HEK293 (cell line): ENCODE data around the gene ZNF143.
"Not testable (repeated sequence)": the region's sequence is repeated elsewhere in the genome, so short reads cannot be mapped to it uniquely, and the experiment has no call there.

ENCODE experiments used
- CTCF ChIA-PET: fragments of 350-600 bp; formaldehyde crosslinking; extraction: SDS; loops from one replicate; lab custom pipeline; 2021; ENCODE audit warnings: antibody characterized with exemption; lab: Yijun Ruan, JAX
- POLR2A ChIA-PET: fragments of 300-600 bp; formaldehyde crosslinking; extraction: SDS; loops from one replicate; lab custom pipeline; 2020; ENCODE audit warnings: antibody characterized with exemption, inconsistent platforms; lab: Yijun Ruan, JAX
- H3K27ac ChIP-seq: fragments of 200-500 bp; sonication (Bioruptor generic); 2 replicates; pipeline ENCODE4 v1.5.1; 2014; ENCODE audit warnings: low read depth, low read length, control low read depth, inconsistent platforms; ENCODE audit errors: extremely low read depth
- H3K36me3 ChIP-seq, 2 experiments: fragments of 200-500 bp in 1 of 2; sonication (Bioruptor generic) in 1 of 2; 1 replicate in 1 of 2; 2 replicates in 1 of 2; pipeline ENCODE4 v1.5.1; 2014 to 2017; ENCODE audit warnings: inconsistent platforms in 2 of 2, low read length in 2 of 2; ENCODE audit not compliant: control insufficient read depth in 2 of 2, insufficient read depth in 1 of 2
- H3K4me1 ChIP-seq: fragments of 200-500 bp; sonication (Bioruptor generic); 2 replicates; pipeline ENCODE4 v1.5.1; 2014; ENCODE audit warnings: mild to moderate bottlenecking, low read length, inconsistent platforms; ENCODE audit not compliant: control insufficient read depth, insufficient read depth
- H3K4me3 ChIP-seq: 2 replicates; pipeline ENCODE4 v1.5.1; 2011; ENCODE audit warnings: low read depth, mild to moderate bottlenecking, control low read depth, low read length, moderate library complexity
- H3K9me3 ChIP-seq: fragments of 200-500 bp; sonication (Bioruptor generic); 2 replicates; pipeline ENCODE4 v1.5.1; 2014; ENCODE audit warnings: low read depth, low read length, inconsistent platforms; ENCODE audit not compliant: control insufficient read depth, insufficient read depth
- MZF1 ChIP-seq: fragments of 450-650 bp; formaldehyde crosslinking; IDR thresholded peaks from 2 replicates; pipeline ENCODE4 v1.5.1; 2017; ENCODE audit warnings: missing biosample characterization, missing genetic modification characterization, borderline replicate concordance
- SETDB1 ChIP-seq: IDR thresholded peaks from one replicate; pipeline ENCODE4 v1.6.1; 2017; ENCODE audit warnings: mild to moderate bottlenecking, low read length, moderate library complexity, mixed read lengths; ENCODE audit not compliant: insufficient read length
- YY2 ChIP-seq: fragments of 450-650 bp; formaldehyde crosslinking; IDR thresholded peaks from 2 replicates; pipeline ENCODE4 v1.5.1; 2016; ENCODE audit warnings: missing biosample characterization, missing genetic modification characterization
- ZEB2 ChIP-seq: fragments of 450-650 bp; formaldehyde crosslinking; IDR thresholded peaks from 2 replicates; pipeline ENCODE4 v1.5.1; 2016; ENCODE audit warnings: missing biosample characterization, missing genetic modification characterization
- ZNF133 ChIP-seq: fragments of 450-650 bp; formaldehyde crosslinking; IDR thresholded peaks from 2 replicates; pipeline ENCODE4 v1.5.1; 2016; ENCODE audit warnings: missing biosample characterization, missing genetic modification characterization
- ZNF292 ChIP-seq: fragments of 450-650 bp; formaldehyde crosslinking; IDR thresholded peaks from 2 replicates; pipeline ENCODE4 v1.5.1; 2016; ENCODE audit warnings: low read depth, missing biosample characterization, missing genetic modification characterization, borderline replicate concordance
- ZNF350 ChIP-seq: fragments of 450-650 bp; formaldehyde crosslinking; IDR thresholded peaks from 2 replicates; pipeline ENCODE4 v1.5.0; 2017; ENCODE audit warnings: missing biosample characterization, mild to moderate bottlenecking, missing genetic modification characterization
- ZNF433 ChIP-seq: fragments of 450-650 bp; formaldehyde crosslinking; IDR thresholded peaks from 2 replicates; pipeline ENCODE4 v1.5.1; 2016; ENCODE audit warnings: missing biosample characterization, missing genetic modification characterization, low read depth
- ZNF510 ChIP-seq: fragments of 450-650 bp; formaldehyde crosslinking; IDR thresholded peaks from 2 replicates; pipeline ENCODE4 v1.5.1; 2018; ENCODE audit warnings: mild to moderate bottlenecking, missing genetic modification characterization, missing biosample characterization; ENCODE audit not compliant: insufficient replicate concordance
- ZNF529 ChIP-seq: fragments of 450-650 bp; formaldehyde crosslinking; IDR thresholded peaks from 2 replicates; pipeline ENCODE4 v1.5.1; 2017; ENCODE audit warnings: missing genetic modification characterization, missing biosample characterization; ENCODE audit not compliant: insufficient replicate concordance
- ZNF555 ChIP-seq: fragments of 450-650 bp; formaldehyde crosslinking; conservative IDR thresholded peaks from 2 replicates; pipeline ENCODE4 v1.5.1; 2017; ENCODE audit warnings: missing biosample characterization, mild to moderate bottlenecking, missing genetic modification characterization, inconsistent platforms
- ZNF626 ChIP-seq: fragments of 450-650 bp; sonication (Bioruptor Pico); formaldehyde crosslinking; IDR thresholded peaks from 2 replicates; pipeline ENCODE4 v1.5.1; 2018; ENCODE audit warnings: missing biosample characterization, missing genetic modification characterization, inconsistent platforms
- TF ChIP-seq, protein P1 (sequence below): fragments of 450-650 bp; formaldehyde crosslinking; IDR thresholded peaks from 2 replicates; pipeline ENCODE4 v1.5.1; 2016; ENCODE audit warnings: missing biosample characterization, missing genetic modification characterization
- TF ChIP-seq, protein P2 (sequence below): fragments of 450-650 bp; formaldehyde crosslinking; IDR thresholded peaks from 2 replicates; pipeline ENCODE4; 2016; ENCODE audit warnings: missing biosample characterization, missing genetic modification characterization
- TF ChIP-seq, protein P3 (sequence below): fragments of 450-650 bp; formaldehyde crosslinking; IDR thresholded peaks from 2 replicates; pipeline ENCODE4 v1.5.1; 2016; ENCODE audit warnings: missing biosample characterization, missing genetic modification characterization

The ZNF143 gene

DNA sequence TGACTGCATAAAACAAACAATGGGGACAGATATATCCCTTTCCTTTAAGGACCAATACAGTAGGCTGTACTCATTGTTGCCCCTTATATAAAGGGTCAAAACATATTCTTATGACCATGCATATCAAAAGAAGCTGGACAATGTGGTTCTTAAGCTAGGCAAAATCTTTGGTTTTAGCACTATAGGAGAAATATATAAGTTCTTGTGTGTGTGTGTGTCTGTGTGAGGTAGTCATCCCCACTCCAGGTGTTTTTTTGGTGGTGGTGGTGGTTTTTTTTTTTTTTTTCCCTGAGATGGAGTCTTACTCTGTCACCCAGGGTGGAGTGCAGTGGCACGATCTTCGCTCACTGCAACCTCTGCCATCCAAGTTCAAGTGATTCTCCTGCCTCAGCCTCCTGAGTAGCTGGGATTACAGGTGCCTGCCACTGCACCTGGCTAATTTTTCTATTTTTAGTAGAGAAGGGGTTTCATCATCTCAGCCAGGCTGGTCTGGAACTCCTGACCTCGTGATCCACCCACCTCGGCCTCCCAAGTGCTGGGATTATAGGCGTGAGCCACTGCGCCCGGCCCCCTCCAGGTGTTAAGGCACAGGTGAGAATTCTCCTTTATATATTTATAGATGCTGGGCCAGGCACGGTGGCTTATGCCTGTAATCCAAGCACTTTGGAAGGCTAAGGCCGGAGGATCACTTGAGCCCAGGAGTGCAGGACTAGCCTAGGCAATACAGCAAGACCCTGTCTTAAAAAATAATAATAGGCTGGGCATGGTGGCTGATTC, 12.0 kb upstream of the ZNF143 start:
- TF ChIP-seq, protein P1, sequence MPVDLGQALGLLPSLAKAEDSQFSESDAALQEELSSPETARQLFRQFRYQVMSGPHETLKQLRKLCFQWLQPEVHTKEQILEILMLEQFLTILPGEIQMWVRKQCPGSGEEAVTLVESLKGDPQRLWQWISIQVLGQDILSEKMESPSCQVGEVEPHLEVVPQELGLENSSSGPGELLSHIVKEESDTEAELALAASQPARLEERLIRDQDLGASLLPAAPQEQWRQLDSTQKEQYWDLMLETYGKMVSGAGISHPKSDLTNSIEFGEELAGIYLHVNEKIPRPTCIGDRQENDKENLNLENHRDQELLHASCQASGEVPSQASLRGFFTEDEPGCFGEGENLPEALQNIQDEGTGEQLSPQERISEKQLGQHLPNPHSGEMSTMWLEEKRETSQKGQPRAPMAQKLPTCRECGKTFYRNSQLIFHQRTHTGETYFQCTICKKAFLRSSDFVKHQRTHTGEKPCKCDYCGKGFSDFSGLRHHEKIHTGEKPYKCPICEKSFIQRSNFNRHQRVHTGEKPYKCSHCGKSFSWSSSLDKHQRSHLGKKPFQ (tag by site-specific recombination) = no peak
- TF ChIP-seq ZNF133 (no peak), YY2 (tag by site-specific recombination) (no peak), ZEB2 (no peak), ZNF350 (tag by site-specific recombination) (no peak), ZNF292 (tag by site-specific recombination) (no peak), ZNF433 (tag by site-specific recombination) (no peak)
- TF ChIP-seq, protein P2, sequence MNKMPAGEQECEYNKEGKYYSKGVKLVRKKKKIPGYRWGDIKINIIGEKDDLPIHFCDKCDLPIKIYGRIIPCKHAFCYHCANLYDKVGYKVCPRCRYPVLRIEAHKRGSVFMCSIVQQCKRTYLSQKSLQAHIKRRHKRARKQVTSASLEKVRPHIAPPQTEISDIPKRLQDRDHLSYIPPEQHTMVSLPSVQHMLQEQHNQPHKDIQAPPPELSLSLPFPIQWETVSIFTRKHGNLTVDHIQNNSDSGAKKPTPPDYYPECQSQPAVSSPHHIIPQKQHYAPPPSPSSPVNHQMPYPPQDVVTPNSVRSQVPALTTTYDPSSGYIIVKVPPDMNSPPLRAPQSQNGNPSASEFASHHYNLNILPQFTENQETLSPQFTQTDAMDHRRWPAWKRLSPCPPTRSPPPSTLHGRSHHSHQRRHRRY (tag by site-specific recombination) = no peak
- ChIA-PET POLR2A (no interaction called here), CTCF (no interaction called here)
- no peak overlapping the region for H3K27ac ChIP-seq
- no peaks in the 10 kb centered on the region for H3K4me1 ChIP-seq
- H3K4me3 ChIP-seq = no peak overlapping the region
- H3K9me3 ChIP-seq = no peaks in the 10 kb centered on the region
- peaks cover 0 to 34% of the 10 kb centered on the region in 2 experiments; a peak in 2 of 3 replicates for H3K36me3 ChIP-seq

DNA sequence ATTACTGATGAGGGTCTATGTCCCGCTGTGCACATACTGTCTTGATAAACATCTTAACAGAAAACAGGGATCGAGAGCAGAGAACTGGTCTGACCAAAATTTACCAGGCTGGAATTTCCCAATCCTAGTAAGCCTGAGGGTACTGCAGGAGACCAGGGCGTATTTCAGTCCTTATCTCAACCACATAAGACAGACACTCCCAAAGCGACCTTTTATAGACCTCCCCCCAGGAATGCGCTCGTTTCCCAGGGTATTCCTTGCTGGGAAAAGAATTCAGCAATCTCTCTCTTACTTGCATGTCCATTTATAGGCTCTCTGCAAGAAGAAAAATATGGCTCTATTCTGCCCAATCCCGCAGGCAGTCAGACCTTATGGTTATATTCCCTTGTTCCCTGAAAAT, 8.8 kb upstream of the ZNF143 start:
- H3K36me3 ChIP-seq, H3K4me1 ChIP-seq, H3K4me3 ChIP-seq, H3K9me3 ChIP-seq, H3K27ac ChIP-seq: not testable (repeated sequence)
- CTCF ChIA-PET = interaction anchor here (0.7 kb wide), 1 partner anchor 205 kb away, joined by 3 read pairs; no protein-coding TSS in a partner anchor
- TF ChIP-seq ZNF555 (0 out of 2 replicates have a peak, but pooled peaks have one; percentile 3), MZF1 (tag by site-specific recombination) (0 out of 2 replicates have a peak, but pooled peaks have one; percentile 17), ZNF510 (tag by site-specific recombination) (peak; percentile 26), SETDB1 (peak; percentile 84), ZNF529 (tag by site-specific recombination) (peak; percentile 61), ZNF626 (tag by site-specific recombination) (peak; percentile 82; the same call in 1 of the 2 replicates)
- TF ChIP-seq, protein P3, sequence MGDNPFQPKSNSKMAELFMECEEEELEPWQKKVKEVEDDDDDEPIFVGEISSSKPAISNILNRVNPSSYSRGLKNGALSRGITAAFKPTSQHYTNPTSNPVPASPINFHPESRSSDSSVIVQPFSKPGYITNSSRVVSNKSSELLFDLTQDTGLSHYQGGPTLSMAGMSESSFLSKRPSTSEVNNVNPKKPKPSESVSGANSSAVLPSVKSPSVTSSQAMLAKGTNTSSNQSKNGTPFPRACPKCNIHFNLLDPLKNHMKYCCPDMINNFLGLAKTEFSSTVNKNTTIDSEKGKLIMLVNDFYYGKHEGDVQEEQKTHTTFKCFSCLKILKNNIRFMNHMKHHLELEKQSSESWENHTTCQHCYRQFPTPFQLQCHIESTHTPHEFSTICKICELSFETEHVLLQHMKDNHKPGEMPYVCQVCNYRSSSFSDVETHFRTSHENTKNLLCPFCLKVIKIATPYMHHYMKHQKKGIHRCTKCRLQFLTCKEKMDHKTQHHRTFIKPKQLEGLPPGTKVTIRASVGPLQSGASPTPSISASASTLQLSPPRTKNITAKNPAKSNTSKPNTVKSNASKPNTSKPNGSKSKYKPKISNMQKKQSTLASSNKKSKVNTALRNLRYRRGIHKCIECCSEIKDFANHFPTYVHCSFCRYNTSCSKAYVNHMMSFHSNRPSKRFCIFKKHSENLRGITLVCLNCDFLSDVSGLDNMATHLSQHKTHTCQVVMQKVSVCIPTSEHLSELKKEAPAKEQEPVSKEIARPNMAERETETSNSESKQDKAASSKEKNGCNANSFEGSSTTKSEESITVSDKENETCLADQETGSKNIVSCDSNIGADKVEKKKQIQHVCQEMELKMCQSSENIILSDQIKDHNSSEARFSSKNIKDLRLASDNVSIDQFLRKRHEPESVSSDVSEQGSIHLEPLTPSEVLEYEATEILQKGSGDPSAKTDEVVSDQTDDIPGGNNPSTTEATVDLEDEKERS (tag by site-specific recombination) = 0 out of 2 replicates have a peak, but pooled peaks have one; percentile 42
- POLR2A ChIA-PET = interaction anchor here (0.6 kb wide), 1 partner anchor 10 kb away, joined by 3 read pairs; no protein-coding TSS in a partner anchor
